GM18526 (cell line): Measurements from ENCODE around the gene ID4.

Source experiments
- POLR2A ChIP-seq: IDR thresholded peaks from 3 replicates; pipeline ENCODE4 v1.6.1; 2011; ENCODE audit not compliant: insufficient read length; ENCODE audit errors: extremely low read depth

ID4 gene

DNA sequence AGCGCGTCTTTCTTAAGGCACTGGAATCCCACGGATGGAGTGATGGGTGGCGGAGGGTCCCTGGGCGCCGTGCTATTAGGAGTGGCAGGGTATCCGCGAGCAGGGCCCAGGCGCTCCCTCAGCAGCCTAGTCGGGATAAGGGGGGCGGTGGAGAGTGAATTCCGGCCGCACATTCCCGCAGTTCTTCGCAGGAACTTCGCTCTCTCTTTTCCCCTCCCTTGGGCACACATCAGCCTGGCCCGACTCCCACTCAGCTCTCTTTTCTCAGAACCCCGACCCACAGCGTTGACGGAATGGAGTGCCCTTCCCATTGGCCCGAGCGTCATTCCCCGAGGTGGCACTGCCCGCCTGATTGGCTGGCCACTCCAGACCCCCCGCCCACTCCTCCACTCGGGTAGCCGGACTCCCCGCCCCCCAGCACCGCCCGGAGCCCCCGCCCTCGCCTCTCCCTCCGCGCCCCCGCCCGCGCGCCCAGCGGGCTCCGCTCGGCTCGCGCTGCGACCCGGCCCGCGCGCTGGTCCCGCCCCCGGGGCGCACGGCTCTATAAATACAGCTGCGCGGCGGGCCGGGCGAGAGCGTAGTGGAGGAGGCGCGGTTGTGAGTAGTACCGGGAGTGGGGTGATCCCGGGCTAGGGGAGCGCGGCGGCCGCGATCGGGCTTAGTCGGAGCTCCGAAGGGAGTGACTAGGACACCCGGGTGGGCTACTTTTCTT is at the start of gene ID4:
TSS of gene ID4 (plus strand) at position 572 of the 712 bp plus-strand sequence. CDS start 385 bp downstream, outside the sequence.
- no peak for TF ChIP-seq POLR2A

DNA sequence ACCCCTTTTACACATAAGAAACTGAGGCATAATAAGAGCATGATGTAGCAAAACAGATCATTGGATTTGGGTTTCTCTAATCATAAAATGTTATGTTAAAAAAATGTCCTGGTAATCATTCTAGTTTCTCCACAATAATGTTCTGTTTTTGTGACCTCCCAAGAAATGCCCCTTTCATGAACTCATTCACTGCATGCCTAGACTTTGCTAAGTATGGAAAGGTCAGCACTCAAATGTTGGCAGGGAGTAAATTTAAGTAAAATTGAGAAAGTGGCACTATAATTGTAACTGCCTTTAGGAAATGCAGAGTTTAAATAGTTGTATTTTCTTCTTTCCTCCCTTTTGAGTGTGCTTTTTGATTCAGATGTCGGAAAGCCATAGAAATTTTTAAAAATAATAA is 48.5 kb upstream of the ID4 start:
- TF ChIP-seq POLR2A, result no peak

GRCh38 chr6:19789100-19789803 is 47.9 kb upstream of the ID4 start:
- no peak for TF ChIP-seq POLR2A

GRCh38 chr6:19791267-19791666 is 45.9 kb upstream of the ID4 start:
- no peak for TF ChIP-seq POLR2A

DNA sequence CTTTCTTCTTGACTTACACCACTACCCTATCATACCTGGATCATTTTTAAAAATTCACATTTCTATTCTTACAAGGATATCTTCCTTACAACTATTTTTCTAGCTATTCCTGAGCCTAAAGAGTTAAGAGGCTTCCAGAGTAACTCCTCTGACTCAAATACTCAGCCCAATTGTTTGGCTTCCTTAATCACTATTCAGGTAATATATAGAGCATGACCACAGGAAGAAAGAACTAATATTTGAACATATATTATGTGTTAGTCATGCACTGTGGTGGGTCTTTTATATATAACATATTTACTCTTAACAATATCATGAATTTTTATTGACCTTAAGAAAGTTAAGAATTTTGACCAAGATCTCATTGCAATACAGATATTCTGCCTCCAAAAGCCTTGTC is 42.0 kb upstream of the ID4 start:
- TF ChIP-seq POLR2A, result no peak

- no peak for TF ChIP-seq POLR2A
Measured at GRCh38 chr6:19796452-19796851, 40.7 kb upstream of the ID4 start.

DNA sequence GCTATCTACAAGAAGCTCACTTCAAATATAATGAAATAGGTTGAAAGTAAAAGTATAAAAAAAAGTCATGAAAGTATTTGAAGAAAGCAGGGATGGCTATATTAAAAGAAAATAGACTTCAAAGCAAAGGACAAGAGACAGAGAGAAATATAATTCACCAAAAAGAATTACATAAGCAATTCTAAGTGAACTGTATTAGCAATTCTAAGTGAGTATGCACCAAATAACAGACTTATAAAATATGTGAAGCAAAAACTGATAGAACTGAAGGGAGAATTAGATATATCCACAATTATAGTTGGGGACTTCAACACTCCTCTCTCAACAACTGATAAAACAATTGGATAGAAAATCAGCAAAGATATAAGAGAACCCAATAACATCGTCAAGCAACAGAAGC is 38.8 kb upstream of the ID4 start:
- no peak for TF ChIP-seq POLR2A

- TF ChIP-seq POLR2A, result no peak
Measured at GRCh38 chr6:19802656-19803055, 34.5 kb upstream of the ID4 start.

DNA sequence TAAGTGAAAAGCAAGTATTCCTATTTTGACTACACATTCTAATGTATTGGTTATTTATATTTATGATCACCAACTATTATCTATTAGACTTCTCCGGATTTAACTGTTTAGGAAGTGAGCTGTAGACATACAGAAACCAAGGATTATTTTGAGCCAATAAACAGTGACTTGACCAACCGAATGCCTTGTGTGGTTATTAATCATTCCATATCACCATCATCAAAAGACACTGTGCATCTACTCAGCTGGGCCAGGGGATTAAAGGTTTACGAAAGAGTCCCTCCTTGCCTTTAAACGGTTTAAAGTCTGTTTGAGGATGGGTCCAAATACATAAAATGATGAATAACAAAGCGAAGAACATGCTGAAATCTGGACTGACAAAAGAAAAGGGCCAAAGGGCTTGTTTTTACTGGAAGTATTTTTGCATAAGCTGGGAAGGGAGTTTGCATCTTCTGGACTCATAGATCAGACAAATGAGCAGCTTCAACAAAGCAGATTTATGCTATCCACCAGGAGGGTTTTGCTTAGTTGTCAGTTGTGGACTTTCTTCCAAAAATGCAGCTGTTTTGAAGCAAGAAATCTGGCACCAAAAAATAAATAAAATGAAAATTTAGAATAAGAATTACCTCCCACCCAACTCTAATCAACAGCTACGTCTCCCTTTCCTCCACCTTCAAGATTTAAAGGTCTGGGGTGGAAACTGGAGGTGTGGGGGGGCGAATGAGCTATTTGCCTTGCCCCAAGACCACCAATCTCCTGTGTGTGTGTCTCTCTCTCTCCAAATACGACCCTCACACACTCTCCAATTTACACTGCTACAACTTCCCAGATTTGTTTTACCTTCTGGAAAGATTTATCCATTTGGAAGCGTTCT is 33.6 kb upstream of the ID4 start:
- no peak for TF ChIP-seq POLR2A

GRCh38 chr6:19804205-19805128 is 32.7 kb upstream of the ID4 start:
- no peak for TF ChIP-seq POLR2A

DNA sequence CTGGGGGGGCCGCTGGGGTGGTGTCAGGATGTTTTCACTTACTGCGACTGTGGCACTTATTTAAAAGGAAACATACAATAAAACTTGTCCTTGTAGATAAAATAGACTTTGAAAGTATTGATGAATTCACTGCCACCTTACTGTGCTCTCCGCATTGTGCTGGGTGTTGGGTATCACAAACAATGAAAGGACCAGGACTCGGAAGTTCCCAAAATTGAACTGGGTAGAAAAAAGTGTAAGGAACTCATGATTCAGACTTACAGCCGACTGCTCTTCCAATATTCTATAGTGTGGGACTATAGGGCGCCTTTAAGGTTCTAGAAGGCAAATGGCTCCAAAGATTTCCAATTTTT is 32.1 kb upstream of the ID4 start:
- TF ChIP-seq POLR2A, result no peak

DNA sequence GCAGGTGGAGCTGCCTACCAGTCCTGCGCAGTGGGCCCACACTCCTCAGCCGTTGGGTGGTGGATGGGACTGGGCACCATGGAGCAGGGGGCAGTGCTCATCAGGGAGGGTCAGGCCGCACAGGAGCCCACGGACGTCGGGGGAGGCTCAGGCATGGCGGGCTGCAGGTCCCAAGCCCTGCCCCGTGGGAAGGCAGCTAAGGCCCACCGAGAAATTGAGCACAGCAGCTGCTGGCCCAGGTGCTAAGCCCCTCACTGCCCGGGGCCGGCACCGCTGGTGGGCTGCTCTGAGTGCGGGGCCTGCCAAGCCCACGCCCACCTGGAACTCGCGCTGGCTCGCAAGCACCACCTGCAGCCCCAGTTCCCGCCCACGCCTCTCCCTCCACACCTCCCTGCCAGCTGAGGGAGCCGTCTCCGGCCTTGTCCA is 30.2 kb upstream of the ID4 start:
- TF ChIP-seq POLR2A, result no peak

- no peak for TF ChIP-seq POLR2A
Measured at GRCh38 chr6:19811397-19812079, 25.6 kb upstream of the ID4 start.

GRCh38 chr6:19812512-19813119 is 24.6 kb upstream of the ID4 start:
- no peak for TF ChIP-seq POLR2A
